Activated T-cell treated with anti-CD3 and anti-CD28 coated beads, Interleukin-2, amount 50 U/mL, for 24 hours (primary cell): ENCODE measurements around the gene ADCY3.

Source experiments
- DNase-seq: peaks from one replicate; pipeline ENCODE4 v3.0.0-alpha.2; 2020
- H3K27ac Mint-ChIP-seq: 2 replicates; pipeline ENCODE4 v1.8.0; 2020; ENCODE audit warnings: mild to moderate bottlenecking, mixed read lengths
- H3K27me3 Mint-ChIP-seq: 2 replicates; pipeline ENCODE4 v1.8.0; 2020; ENCODE audit warnings: mixed read lengths
- H3K36me3 Mint-ChIP-seq: 2 replicates; pipeline ENCODE4 v1.8.0; 2020; ENCODE audit warnings: low read depth, mixed read lengths
- H3K4me1 Mint-ChIP-seq: 2 replicates; pipeline ENCODE4 v1.8.0; 2020; ENCODE audit warnings: low read depth, mixed read lengths
- H3K4me3 Mint-ChIP-seq: 2 replicates; pipeline ENCODE4 v1.8.0; 2020; ENCODE audit warnings: mild to moderate bottlenecking, moderate library complexity, mixed read lengths
- H3K9me3 Mint-ChIP-seq: 2 replicates; pipeline ENCODE4 v1.8.0; 2020; ENCODE audit warnings: mixed read lengths

Gene ADCY3

DNA sequence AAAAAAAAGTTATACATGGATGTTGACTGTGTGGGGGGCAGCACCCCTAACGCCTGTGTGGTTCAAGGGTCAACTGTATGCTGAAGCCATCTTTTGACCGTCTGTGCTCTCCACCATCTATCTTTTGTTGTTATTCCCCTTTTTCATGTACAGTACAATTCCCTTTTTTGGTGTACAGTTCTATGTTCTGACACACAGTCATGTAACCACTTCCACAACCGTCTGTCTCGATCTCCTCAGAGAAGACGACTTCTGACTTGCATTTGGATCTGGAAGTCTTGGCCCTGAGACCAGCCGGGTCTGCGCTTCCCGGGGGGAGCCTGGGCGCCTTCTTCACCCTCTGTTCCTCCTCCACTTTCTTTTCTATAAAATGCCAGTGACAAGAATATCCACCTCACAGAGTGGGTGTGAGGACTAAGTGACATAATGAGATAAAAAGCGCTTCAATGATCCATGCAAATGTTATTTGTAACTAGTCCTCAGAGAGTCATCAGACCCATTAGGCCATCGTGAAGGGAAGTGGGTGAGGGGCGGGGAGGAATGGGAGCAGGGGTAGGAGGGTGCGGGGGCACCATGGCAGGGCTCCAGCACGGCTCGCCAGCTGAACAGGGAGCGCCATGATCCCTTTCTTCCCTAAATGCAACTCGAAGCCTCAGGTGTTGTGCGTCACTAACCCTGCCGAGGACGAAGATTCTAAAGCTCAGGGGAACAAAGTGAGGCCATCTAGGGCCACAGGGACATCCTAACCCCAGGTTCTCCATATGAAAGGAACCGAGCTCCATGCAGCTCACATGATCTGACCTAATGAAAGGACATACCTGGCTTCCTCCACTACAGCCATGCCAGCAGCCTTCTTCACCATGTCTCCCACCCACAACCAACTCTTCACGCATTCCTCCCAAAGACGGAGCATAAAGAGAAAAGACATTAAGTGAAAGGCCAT, 16.6 kb downstream of the ADCY3 start:
- Mint-ChIP-seq H3K4me3 (no peak overlapping the region), H3K27ac (no peak overlapping the region), H3K9me3 (no peaks in the 10 kb centered on the region), H3K27me3 (no peaks in the 10 kb centered on the region), H3K4me1 (peaks cover 6% of the 10 kb centered on the region), H3K36me3 (peaks cover 75% of the 10 kb centered on the region)
- no peak for DNase-seq

DNA sequence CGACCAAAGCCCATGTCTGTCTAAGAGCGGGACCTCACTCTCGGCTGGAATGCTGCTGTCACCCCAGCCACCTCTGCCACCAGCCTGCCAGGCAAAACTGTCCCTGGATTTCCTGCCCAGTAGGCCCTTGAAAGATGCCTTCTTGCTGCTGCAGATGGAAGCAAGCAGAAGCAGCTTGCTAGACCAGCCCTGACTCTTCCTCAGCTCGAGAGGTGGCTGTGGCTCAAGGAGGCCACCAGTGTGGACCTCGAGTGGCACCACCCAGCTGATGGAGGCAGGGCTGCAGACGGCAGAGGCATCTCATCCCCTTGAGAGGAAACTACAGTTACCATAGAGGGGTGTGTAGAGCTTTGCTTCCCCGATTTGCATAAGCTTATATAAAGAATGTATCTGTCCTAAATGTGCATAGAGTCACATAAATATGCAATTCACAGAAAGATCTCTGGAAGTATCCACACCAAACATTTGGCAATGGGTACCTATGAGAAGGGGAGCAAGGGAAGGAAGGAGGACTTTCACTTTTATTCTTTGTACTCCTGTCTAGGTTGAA, 20.6 kb downstream of the ADCY3 start:
- no peak overlapping the region for H3K27ac Mint-ChIP-seq
- H3K4me3 Mint-ChIP-seq: no peak overlapping the region
- peaks cover 89% of the 10 kb centered on the region for H3K36me3 Mint-ChIP-seq

DNA sequence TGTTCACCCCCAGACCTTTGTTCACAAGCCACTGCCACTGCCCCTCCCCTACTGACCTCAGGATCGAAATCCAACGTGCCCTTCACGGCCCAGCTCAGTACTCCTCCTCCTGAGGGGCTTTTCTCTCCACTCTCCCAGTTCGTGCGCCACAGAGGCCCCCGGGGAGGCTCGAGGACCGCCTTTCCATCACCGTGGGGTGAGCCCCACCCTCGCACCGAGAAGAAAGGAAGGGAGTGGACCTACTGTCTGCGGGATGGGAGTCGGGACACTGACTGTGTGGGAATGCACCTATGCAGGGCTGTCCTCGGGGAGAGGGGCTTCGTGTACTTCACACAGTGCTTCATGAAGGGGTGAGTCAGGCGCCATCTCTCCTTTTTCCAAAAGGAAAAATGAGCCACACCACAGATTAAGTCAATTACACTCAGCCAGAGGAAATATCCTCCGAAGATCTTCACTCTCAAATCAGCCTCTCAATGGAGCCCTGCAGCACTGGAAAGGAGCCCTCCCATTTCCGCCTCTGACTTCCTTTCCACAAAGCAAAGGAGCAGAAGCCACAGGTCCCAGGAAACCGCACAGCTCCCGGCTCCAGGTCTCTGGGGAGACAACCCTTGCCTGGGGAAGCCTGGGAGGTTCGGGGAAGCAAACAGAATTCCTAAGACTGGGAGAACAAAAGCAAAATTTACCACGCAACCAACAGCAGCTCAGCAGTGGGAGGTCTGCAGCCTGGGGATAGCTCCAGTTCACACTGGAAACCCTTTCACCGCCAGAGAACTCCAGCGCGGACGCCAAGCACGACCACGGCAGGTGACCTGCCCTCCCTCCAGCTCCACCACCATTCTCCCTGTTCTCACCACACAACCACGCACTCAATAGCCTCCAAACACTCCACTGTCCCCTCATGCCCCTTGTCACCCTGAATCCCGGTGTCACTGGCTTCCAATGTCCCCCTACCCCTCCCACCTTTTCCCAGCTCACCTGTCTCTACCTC, 21.6 kb downstream of the ADCY3 start:
- Mint-ChIP-seq H3K4me3 (no peak overlapping the region), H3K9me3 (peaks cover 31% of the 10 kb centered on the region), H3K27ac (no peak overlapping the region), H3K27me3 (no peaks in the 10 kb centered on the region), H3K4me1 (no peaks in the 10 kb centered on the region), H3K36me3 (peaks cover 87% of the 10 kb centered on the region)
- DNase-seq: no peak

More for the DNA sequence above, 20.6 kb downstream of the ADCY3 start:
- Mint-ChIP-seq H3K4me1 (no peaks in the 10 kb centered on the region), H3K27me3 (no peaks in the 10 kb centered on the region), H3K9me3 (peaks cover 27% of the 10 kb centered on the region)
- DNase-seq: no peak

DNA sequence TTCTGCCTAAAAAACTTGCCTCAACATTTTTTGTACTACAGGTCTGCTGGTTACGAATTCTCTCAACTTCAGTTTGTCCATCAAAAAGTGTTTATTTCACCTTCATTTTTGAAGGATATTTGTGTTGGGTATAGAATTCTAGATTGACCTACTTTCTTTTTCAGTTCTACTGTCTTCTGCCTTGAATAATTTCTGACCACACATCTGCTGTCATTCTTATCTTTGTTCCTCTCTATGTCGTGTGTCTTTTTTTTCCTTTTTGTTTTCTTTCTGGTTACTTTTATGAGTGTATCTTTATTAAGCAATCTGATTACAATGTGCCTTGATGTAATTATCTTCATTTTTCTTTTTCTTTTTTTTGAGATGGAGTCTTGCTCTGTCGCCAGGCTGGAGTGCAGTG, 25.3 kb downstream of the ADCY3 start:
- H3K9me3 Mint-ChIP-seq: peaks cover 33% of the 10 kb centered on the region

DNA sequence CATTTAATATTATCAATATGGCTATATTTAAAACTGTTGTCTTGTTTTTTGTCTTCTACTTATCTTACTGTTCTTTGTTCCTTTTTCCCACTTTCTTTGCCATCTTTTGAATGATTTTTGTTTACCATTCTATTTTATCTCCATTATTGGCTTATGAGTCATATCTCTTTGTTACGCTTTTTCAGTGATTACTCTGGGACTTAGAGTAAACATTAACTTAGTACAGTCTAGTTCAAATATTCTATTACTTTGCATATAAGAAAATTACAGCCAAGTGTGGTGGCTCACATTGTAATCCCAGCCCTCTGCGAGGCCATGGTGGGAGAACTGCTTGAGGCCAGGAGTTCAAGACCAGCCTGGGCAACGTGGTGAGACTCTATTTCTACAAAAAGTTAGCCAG, 26.1 kb downstream of the ADCY3 start:
- peaks cover 66% of the 10 kb centered on the region for H3K36me3 Mint-ChIP-seq
- H3K9me3 Mint-ChIP-seq: peaks cover 33% of the 10 kb centered on the region
- no peak overlapping the region for H3K4me3 Mint-ChIP-seq
- no peaks in the 10 kb centered on the region for H3K4me1 Mint-ChIP-seq
- no peak for DNase-seq
- no peak overlapping the region for H3K27ac Mint-ChIP-seq
- no peaks in the 10 kb centered on the region for H3K27me3 Mint-ChIP-seq

More for the DNA sequence above, 25.3 kb downstream of the ADCY3 start:
- H3K4me1 Mint-ChIP-seq: no peaks in the 10 kb centered on the region
- DNase-seq: no peak
- H3K4me3 Mint-ChIP-seq: no peak overlapping the region
- H3K36me3 Mint-ChIP-seq: peaks cover 69% of the 10 kb centered on the region
- H3K27ac Mint-ChIP-seq: no peak overlapping the region
- H3K27me3 Mint-ChIP-seq: no peaks in the 10 kb centered on the region

DNA sequence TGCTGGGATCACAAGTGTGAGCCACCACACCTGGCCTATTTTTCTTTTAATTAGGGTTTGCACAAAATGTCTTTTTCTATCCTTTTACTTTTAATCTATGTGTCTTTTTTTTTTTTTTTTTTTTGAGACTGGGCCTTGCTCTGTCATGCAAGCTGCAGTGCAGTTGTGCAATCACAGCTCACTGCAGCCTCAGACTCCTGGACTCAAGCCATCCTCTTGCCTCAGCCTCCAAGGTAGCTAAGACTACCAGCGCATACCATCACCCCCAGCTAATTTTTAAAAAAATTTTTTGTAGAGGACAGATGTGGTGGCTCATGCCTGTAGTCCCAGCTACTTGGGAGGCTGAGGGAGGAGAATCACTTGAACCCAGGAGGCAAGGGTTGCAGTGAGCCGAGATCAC, 27.1 kb downstream of the ADCY3 start:
- no peak overlapping the region for H3K27ac Mint-ChIP-seq
- H3K27me3 Mint-ChIP-seq: no peaks in the 10 kb centered on the region
- peaks cover 65% of the 10 kb centered on the region for H3K36me3 Mint-ChIP-seq
- DNase-seq: no peak
- no peaks in the 10 kb centered on the region for H3K4me1 Mint-ChIP-seq
- peaks cover 33% of the 10 kb centered on the region for H3K9me3 Mint-ChIP-seq
- H3K4me3 Mint-ChIP-seq: no peak overlapping the region

DNA sequence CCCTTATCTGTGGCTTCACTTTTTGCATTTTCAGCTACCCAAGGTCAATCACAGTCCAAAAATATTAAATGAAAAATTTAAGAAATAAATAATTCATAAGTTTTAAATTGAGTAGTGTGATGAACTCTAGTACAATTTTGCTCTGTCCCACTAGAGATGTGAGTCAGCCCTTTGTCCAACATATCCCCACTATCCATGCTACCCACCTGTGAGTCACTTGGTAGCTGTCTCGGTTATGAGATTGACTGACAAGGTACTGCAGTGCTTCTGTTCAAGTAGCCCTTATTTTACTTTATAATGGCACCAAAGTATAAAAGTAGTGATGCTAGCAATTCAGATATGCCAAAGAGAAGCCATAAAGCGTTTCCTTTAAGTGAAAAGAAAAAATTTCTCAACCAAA, 28.8 kb downstream of the ADCY3 start:
- Mint-ChIP-seq H3K9me3 (peaks cover 18% of the 10 kb centered on the region), H3K27ac (no peak overlapping the region), H3K4me3 (no peak overlapping the region), H3K36me3 (peaks cover 63% of the 10 kb centered on the region), H3K4me1 (no peaks in the 10 kb centered on the region), H3K27me3 (no peaks in the 10 kb centered on the region)
- no peak for DNase-seq

DNA sequence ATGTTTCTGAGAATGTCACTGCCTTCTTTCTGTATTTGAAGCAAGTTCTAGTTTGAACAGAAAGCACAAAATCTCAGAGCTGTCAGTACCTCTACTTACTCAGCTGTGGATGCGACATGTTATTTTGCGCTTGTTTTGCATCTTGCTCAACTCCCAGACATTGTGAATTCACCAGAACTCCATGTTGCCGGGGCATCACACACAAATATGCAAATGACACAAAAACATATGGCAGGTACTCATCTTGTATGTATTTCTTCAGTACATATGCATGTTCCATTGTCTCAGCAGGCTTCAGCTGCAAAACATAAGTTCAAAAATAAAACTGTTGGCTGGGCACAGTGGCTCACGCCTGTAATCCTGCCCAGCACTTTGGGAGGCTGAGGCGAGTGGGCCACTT, 30.8 kb downstream of the ADCY3 start:
- no peak overlapping the region for H3K4me3 Mint-ChIP-seq

DNA sequence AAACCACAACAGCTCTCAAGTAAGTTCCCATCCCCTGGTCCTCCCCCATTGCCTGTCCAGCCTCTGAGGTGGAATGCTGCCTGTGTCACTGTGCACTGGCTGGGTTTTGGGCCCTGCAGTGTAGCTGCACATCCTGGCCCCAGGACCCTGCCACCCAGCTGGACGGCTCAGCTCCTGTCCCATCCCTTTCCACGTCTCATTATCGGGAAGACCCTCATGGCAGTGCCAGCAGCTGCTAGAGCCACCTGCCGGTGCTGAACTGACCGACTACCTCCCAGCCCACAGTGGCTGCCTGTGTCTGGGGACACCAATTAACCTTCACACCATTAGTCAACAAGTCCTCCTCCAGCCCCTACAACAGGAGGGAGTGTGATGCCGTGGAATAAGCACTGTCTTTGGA, 31.9 kb downstream of the ADCY3 start:
- DNase-seq: no peak
- peaks cover 45% of the 10 kb centered on the region for H3K36me3 Mint-ChIP-seq
- H3K4me1 Mint-ChIP-seq: peaks cover 13% of the 10 kb centered on the region
- peak overlapping the region; percentile 38 for H3K27ac Mint-ChIP-seq
- no peaks in the 10 kb centered on the region for H3K27me3 Mint-ChIP-seq
- peaks cover 2% of the 10 kb centered on the region for H3K9me3 Mint-ChIP-seq
- H3K4me3 Mint-ChIP-seq: no peak overlapping the region

More for the DNA sequence above, 30.8 kb downstream of the ADCY3 start:
- Mint-ChIP-seq H3K36me3 (peaks cover 51% of the 10 kb centered on the region), H3K9me3 (peaks cover 5% of the 10 kb centered on the region), H3K27me3 (no peaks in the 10 kb centered on the region), H3K27ac (no peak overlapping the region), H3K4me1 (peaks cover 4% of the 10 kb centered on the region)
- DNase-seq: no peak

DNA sequence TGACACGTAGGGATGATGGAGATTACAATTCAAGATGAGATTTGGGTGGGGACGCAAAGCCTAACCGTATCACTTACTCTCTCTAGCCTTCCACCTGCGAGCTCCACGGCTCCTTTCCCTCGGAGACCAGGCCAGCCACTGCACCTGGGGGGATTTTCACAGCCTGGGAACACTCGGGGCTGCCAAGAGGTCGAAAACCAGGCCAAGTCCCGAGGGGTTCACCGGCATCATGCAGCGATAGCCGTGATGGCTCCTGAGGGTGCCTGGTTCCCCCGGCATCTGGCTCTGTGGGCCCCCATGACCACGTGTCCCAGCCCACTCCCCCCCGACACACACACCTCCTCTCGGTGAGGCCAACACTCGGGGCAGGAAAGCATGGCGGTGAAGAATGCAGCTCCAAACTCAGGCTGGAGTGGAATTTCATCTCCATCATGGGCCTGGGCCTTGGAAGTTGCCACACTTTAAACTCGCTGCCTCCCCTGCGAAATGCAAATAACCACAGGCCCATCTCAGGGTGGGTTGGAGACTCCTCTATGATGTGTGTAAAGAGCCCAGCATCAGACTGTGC, 32.6 kb downstream of the ADCY3 start:
- H3K4me3 Mint-ChIP-seq: no peak overlapping the region
- peaks cover under 1% of the 10 kb centered on the region for H3K9me3 Mint-ChIP-seq
- peaks cover 42% of the 10 kb centered on the region for H3K36me3 Mint-ChIP-seq
- peaks cover 14% of the 10 kb centered on the region for H3K4me1 Mint-ChIP-seq
- no peaks in the 10 kb centered on the region for H3K27me3 Mint-ChIP-seq
- DNase-seq: no peak
- no peak overlapping the region for H3K27ac Mint-ChIP-seq

DNA sequence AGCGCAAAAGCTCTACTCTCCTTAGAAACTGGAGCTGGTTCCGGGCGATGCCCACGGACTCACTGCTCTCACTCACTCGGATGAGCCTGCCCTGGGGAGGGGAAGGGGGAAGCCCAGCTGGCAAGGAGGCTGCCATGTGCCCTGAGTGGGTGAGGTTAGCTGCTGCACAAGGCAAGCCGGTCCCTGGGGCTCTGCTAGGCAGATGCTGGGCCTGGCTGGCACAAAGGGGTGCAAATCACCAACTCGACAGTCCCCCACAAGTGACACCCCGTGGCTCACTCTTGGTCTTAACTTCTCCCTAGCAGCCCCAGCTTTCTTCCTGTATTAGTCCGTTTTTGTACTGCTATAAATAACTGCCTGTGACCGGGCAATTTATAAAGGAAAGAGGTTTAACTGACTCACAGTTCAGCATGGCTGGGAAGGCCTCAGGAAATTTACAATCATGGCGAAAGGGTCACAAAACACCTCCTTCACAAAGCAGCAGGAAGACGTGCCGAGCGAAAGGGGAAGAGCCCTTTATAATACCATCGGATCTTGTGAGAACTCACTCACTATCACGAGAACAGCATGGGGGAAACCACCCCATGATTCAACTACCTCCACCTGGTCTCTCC, 33.2 kb downstream of the ADCY3 start:
- no peak overlapping the region for H3K27ac Mint-ChIP-seq
- no peak overlapping the region for H3K4me3 Mint-ChIP-seq
- no peak for DNase-seq
- H3K4me1 Mint-ChIP-seq: peaks cover 17% of the 10 kb centered on the region
- peaks cover 46% of the 10 kb centered on the region for H3K36me3 Mint-ChIP-seq
- H3K9me3 Mint-ChIP-seq: no peaks in the 10 kb centered on the region
- no peaks in the 10 kb centered on the region for H3K27me3 Mint-ChIP-seq

DNA sequence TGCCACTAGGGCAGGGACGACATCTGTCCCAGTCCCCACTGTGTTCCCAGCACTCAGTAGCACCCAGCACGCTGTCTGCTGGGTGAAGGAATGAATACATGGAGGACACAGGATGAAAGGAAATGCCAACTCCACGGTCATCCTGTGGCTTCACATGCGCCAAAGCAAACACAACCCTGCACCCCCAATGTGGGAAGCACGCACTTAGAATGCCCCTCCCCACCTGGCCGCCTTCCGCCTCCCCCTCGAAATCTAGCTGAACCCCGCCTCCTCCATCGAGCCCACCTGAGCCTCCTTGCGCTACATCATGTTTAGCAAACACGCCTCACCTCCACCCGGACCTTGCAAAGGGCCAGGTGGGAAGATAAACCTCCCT, 33.9 kb downstream of the ADCY3 start:
- DNase-seq: no peak
- H3K9me3 Mint-ChIP-seq: no peaks in the 10 kb centered on the region
- H3K27me3 Mint-ChIP-seq: no peaks in the 10 kb centered on the region
- H3K36me3 Mint-ChIP-seq: peaks cover 49% of the 10 kb centered on the region
- no peak overlapping the region for H3K27ac Mint-ChIP-seq
- H3K4me3 Mint-ChIP-seq: no peak overlapping the region
- peaks cover 20% of the 10 kb centered on the region for H3K4me1 Mint-ChIP-seq

DNA sequence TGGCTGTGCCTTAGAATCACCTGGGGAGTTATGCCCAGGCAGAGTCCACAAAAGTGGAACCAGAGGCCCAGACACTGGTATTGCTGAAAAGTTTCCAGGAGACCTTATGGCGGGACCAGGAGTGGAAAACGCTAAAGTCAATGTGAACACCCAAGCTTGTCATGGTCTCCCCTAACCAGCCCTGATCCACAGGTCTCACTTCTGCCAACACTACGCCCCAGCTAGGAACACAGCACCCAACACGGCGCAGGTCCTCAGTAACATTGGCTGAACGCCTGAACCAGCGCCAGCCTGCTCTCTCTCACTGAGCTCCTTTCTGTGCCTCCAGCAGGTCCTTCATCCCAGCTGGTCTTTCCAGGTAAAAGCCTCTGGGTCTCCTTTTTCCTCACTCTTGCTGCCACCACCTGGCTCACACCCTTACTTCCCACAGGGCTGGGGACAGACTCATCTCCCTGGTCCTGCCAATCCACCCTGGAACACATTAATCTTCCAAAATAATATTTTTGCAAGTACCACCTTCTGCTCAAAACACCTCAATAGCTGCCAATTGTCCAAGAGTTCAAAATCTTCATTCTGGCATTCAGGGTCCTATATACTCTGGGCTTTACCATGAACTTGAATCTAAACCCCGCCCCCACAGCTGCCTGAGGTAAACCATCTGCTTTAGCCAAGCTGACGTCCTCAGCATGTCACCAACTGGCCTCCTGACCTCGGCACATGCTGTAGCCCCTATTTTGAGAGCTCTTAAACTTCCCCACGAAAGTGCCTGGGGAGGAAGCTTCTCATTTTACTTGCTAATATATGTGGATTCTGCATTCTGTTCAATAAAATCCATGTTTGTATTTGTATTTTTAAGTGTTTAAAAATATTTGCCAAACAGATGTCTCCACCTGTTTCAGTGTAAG, 34.6 kb downstream of the ADCY3 start:
- Mint-ChIP-seq H3K27ac (no peak overlapping the region), H3K9me3 (no peaks in the 10 kb centered on the region), H3K4me3 (no peak overlapping the region), H3K4me1 (peaks cover 20% of the 10 kb centered on the region), H3K27me3 (no peaks in the 10 kb centered on the region), H3K36me3 (peaks cover 49% of the 10 kb centered on the region)
- DNase-seq: no peak
